NT2/D1 (cell line): ENCODE measurements around the gene SOWAHC.

Experiments
- SUZ12 ChIP-seq: IDR thresholded peaks from 2 replicates; pipeline ENCODE4 v1.6.1; 2011; ENCODE audit not compliant: insufficient read length, insufficient read depth; ENCODE audit errors: extremely low read depth
- ZNF274 ChIP-seq: IDR thresholded peaks from 2 replicates; pipeline ENCODE4 v1.6.1; 2011; ENCODE audit warnings: mild to moderate bottlenecking, low read depth, low read length

DNA sequence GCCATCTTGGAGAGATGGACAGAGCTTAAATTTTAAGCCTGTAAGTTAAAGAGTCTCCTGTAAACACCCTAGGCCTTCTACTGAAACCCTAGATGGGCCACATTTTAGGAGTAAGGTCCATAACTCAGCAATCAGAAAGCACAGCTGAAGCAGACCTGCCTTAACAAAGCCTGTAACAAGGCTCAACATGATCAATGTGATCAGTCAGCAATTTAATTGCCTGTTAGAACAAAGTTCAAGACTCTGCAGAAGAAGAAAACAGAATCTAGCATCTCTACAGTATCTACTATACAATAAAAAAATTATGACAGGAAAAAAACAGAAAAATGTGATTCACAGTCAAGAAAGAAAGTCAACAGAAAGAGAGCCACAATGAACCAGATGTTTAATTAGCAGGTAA is 27.5 kb upstream of the SOWAHC start:
- TF ChIP-seq ZNF274 = no peak
- TF ChIP-seq SUZ12 = no peak
